AG04450 (cell line): ENCODE data around the gene THAP2. TPM values are rescaled to one million over a fixed set of nuclear protein-coding genes. Genes with fewer than 3 reads are reported as not detected.

ENCODE experiments used
- CTCF ChIA-PET: fragments of 300-600, 350-600 bp; formaldehyde crosslinking; extraction: SDS; loops from one replicate; lab custom pipeline; 2022; ENCODE audit warnings: antibody characterized with exemption, inconsistent platforms; lab: Charles Lee
- POLR2A ChIA-PET: fragments of 350-600 bp; formaldehyde crosslinking; extraction: SDS; loops from one replicate; lab custom pipeline; 2021; ENCODE audit warnings: antibody characterized with exemption, inconsistent platforms; lab: Yijun Ruan, JAX
- DNase-seq: peaks from one replicate; pipeline ENCODE4 v3.0.0-alpha.2; 2011; ENCODE audit warnings: low read depth, low spot score
- H3K27ac ChIP-seq: one replicate; pipeline ENCODE4 v1.5.1; 2012; ENCODE audit warnings: low read depth, low read length, control low read depth
- H3K27me3 ChIP-seq: one replicate; pipeline ENCODE4 v1.6.0; 2012; ENCODE audit warnings: low read length; ENCODE audit not compliant: control insufficient read depth, insufficient read depth
- H3K4me3 ChIP-seq: 2 replicates; pipeline ENCODE4 v1.5.1; 2011; ENCODE audit warnings: mild to moderate bottlenecking, low read depth, low read length, control low read depth
- H3K9me3 ChIP-seq: 2 replicates; pipeline ENCODE4 v1.5.1; 2012; ENCODE audit warnings: low read length; ENCODE audit not compliant: control insufficient read depth, insufficient read depth
- CTCF ChIP-seq: IDR thresholded peaks from 2 replicates; pipeline ENCODE4 v1.5.1; 2011; ENCODE audit warnings: low read depth, low read length, control low read depth, inconsistent platforms
- polyA plus RNA-seq: library from polyadenylated mRNA; depleted of rRNA; stranded (reverse); fragments of >200 nt; gene quantifications from 2 replicates; pipeline ENCODE4 v1.2.3, GENCODE V29; 2011

THAP2 gene
- polyA plus RNA-seq, 1 experiment: 6.1 TPM

- no peaks in the 10 kb centered on the region for H3K9me3 ChIP-seq
- ChIA-PET POLR2A (interaction anchor here (1.2 kb wide), 1 partner anchor 20 kb away, joined by 3 read pairs; no protein-coding TSS in a partner anchor), CTCF (interaction anchor here (1.0 to 4.3 kb wide), 7 partner anchors 10 to 211 kb away, joined by 3 to 67 read pairs (median 4); partner anchors contain the start of gene ZFC3H1)
- DNase-seq: no peak
- TF ChIP-seq CTCF: no peak
- no peak overlapping the region for H3K27ac ChIP-seq
- H3K4me3 ChIP-seq: no peak overlapping the region
- H3K27me3 ChIP-seq: no peaks in the 10 kb centered on the region
These were observed 37.3 kb upstream of the THAP2 start for GRCh38 chr12:71626768-71627167.

- Histone ChIP-seq H3K27ac (no peak overlapping the region), H3K27me3 (no peaks in the 10 kb centered on the region), H3K4me3 (no peak overlapping the region), H3K9me3 (no peaks in the 10 kb centered on the region)
- no peak for DNase-seq
- no peak for TF ChIP-seq CTCF
- ChIA-PET CTCF (interaction anchor here (1.0 to 4.3 kb wide), 5 partner anchors 10 to 212 kb away, joined by 3 to 67 read pairs (median 6); no protein-coding TSS in a partner anchor), POLR2A (interaction anchor here (0.6 to 1.2 kb wide), 2 partner anchors 21 to 35 kb away, joined by 3 read pairs; no protein-coding TSS in a partner anchor)
These were observed 36.6 kb upstream of the THAP2 start for GRCh38 chr12:71627438-71628002.

DNA sequence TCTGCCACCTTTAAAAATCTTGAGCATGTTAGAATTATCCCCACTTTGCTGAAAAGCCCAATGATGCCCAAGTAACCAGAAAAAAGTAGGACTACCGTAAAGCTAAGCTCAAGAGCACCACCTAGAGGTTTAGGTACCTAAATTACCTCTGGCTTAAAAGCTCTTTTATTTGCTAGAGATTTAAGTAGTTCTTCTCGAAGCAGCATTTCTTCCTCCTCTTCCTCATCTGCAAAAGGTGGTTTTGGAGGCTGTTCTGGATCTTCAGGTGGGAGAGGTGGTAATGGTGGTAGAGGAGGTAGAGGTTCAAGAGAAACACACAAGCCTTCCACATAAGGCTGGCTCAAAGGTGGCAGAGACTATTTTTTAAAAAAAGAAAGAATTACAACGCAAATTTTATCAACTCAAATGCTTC is 27.4 kb upstream of the THAP2 start:
- Histone ChIP-seq H3K27ac (no peak overlapping the region), H3K27me3 (no peaks in the 10 kb centered on the region), H3K4me3 (no peak overlapping the region), H3K9me3 (no peaks in the 10 kb centered on the region)
- ChIA-PET CTCF (interaction anchor here (0.6 to 3.0 kb wide), 36 partner anchors 10 to 903 kb away, joined by 3 to 67 read pairs (median 5); partner anchors contain the start of genes THAP2, TMEM19 and ZFC3H1), POLR2A (interaction anchor here (0.7 kb wide), 1 partner anchor 27 kb away, joined by 4 read pairs; the partner anchor contains the start of genes THAP2 and ZFC3H1)
- peak; percentile 74 for TF ChIP-seq CTCF
- DNase-seq: peak; percentile 27

- ChIA-PET POLR2A (no interaction called here), CTCF (interaction anchor here (1.0 to 3.0 kb wide), 2 partner anchors 11 to 108 kb away, joined by 3 to 67 read pairs; no protein-coding TSS in a partner anchor)
- no peaks in the 10 kb centered on the region for H3K9me3 ChIP-seq
- H3K4me3 ChIP-seq: no peak overlapping the region
- TF ChIP-seq CTCF: no peak
- no peaks in the 10 kb centered on the region for H3K27me3 ChIP-seq
- H3K27ac ChIP-seq: no peak overlapping the region
- no peak for DNase-seq
These were observed 25.6 kb upstream of the THAP2 start for GRCh38 chr12:71638499-71638898.

GRCh38 chr12:71639341-71639760 is 24.8 kb upstream of the THAP2 start:
- no peak for TF ChIP-seq CTCF
- Histone ChIP-seq H3K27me3 (no peaks in the 10 kb centered on the region), H3K4me3 (no peak overlapping the region), H3K27ac (no peak overlapping the region), H3K9me3 (no peaks in the 10 kb centered on the region)
- ChIA-PET CTCF (no interaction called here), POLR2A (no interaction called here)
- no peak for DNase-seq
